KBM-7 (cell line): Measurements from ENCODE around the gene WFIKKN2.
A peak's percentile ranks its signal among the peaks of the same experiment; 100 is the strongest.

Source experiments
- DNase-seq: peaks from one replicate; pipeline ENCODE4 v3.0.0-alpha.2; 2015
- in situ Hi-C: fragments of 300-500 bp; cut with MboI; formaldehyde crosslinking; loops from 2 replicates; pipeline ENCODE4 v1.14.3; 2020; ENCODE audit warnings: low sequenced_read_pairs, low pct_unique_long_range_greater_than_20kb, mixed read lengths

Gene WFIKKN2

DNA sequence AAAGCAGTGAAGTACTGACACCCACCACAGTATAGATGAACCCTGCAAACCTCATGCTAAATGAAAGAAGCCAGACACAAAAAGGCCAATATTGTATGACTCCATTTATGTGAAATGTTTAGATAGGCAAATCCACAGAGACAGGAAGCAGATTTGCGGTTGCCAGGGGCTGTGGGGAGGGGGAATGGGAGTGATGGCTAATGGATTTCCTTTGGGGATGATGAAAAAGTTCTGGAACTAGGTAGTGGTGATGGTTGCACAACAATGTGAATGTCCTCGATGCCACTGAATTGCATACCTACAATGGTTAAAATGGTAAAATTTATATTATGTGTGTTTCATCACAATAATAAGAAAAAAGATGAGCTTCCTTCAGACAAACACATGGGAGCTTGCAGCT lies 28.4 kb upstream of the WFIKKN2 start:
- in situ Hi-C loops, result no loop called here
- DNase-seq, result no peak

DNA sequence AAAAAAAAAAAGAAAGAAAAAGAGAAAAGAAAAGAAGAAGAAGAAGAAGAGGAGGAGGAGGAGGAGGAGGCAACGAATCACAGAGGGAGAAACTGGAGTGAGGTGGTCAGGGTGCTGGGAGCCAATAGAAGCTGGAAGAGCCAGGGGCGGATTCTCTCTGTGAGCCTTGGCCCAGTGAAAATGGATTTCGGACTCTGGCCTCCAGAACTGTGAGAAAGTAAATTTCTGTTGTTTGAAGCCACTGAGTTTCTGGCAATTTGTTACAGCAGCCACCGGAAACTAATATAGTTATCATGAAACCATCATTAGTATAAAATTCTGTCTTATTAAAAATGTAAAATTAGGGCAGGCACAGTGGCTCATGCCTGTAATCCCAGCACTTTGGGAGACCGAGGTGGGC lies 27.7 kb upstream of the WFIKKN2 start:
- DNase-seq, result no peak
- in situ Hi-C loops, result no loop called here

DNA sequence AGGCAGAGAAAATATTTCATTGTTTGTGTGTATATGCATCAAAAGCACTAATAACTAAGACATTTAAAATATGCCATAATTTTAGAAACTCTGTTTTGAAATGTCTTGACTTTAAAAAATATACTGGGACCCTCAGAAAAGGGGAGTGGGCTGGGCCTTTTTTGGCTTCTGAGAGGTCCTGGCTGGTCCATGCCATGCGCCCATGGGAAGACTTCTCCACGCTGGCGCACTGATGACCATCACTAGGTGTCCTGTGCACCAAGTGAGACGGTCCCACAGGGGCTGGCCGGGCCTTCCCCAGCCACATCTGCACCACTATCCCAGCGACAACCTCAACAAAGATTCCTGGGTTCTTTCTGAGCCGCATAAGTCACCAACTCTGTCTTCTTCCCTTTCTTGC lies 27.0 kb upstream of the WFIKKN2 start:
- in situ Hi-C loops, result no loop called here
- DNase-seq, result no peak

DNA sequence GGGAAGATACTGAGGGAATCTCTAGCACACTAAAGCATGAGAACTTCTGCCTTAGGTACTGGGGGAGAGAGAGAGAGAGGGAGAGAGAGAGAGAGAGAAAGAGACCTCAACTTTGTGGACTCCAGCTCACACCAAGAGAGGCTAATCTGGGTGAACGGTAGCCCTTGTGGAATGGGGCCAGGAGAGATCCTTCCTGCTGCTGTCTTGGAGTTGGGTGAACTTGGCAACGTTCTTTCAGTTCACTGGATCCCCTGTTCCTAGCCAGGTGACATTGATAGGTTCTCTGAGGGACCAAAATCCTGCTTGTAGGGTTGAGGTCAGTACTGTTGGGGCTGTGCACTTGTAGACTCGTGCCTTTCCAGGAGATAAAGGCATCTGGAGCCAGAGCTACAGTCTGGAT lies 26.5 kb upstream of the WFIKKN2 start:
- in situ Hi-C loops, result no loop called here
- no peak for DNase-seq

DNA sequence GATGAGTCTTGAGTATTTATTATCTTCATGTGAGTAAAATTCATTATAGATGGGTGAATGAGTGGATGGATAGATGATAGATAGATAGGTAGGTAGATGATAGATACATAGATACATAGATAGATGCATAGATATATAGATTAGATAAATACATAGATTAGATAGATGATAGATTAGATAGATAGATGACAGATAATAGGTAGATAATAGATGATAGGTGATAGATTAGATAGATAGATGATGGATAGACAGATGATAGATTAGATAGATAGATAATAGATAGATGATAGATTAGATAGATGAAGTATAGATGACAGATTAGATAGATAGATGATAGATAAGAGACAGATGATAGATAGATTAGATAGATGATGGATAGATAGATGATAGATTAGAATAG lies 21.8 kb upstream of the WFIKKN2 start:
- in situ Hi-C loops, result no loop called here
- DNase-seq, result no peak

DNA sequence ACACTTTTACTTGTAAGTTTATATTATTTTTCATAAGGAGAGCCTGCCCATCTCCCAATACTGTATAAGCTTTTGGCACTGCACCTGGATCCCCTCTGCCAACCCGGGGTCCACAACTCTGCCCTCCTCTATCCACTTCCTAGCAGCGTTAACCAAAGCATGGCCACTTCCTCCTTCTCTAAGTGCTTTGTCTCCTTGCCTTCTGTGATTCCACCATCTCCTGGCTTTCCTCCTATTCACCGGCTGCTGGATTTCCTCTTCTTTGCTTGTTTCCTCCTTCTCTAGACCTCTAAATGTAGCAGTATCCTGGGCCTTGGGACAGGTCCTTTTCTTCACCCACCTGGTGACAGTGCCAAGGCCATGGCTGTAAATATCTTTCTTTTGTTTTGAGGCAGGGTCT lies 20.0 kb upstream of the WFIKKN2 start:
- DNase-seq, result peak; percentile 54
- in situ Hi-C loops, result no loop called here

DNA sequence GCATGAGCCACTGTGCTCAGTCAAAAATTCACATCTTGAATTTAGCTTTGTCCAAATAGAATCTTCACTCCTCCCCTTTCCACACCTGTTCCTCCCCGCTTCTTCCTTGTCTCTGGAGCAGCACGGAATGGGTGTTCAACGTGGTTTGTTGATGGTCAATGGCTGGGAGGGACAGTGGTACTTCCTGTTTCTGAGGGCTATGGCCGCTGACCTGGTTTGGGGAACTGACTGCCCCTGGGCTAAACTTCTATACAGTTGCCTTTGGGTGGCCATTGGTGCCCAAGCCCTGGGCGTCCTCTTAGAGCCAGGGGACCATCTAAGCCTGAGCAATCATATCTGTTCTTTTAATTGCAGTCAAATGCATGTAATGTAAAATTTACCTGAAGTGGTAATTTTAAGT lies 19.1 kb upstream of the WFIKKN2 start:
- in situ Hi-C loops, result no loop called here
- no peak for DNase-seq

DNA sequence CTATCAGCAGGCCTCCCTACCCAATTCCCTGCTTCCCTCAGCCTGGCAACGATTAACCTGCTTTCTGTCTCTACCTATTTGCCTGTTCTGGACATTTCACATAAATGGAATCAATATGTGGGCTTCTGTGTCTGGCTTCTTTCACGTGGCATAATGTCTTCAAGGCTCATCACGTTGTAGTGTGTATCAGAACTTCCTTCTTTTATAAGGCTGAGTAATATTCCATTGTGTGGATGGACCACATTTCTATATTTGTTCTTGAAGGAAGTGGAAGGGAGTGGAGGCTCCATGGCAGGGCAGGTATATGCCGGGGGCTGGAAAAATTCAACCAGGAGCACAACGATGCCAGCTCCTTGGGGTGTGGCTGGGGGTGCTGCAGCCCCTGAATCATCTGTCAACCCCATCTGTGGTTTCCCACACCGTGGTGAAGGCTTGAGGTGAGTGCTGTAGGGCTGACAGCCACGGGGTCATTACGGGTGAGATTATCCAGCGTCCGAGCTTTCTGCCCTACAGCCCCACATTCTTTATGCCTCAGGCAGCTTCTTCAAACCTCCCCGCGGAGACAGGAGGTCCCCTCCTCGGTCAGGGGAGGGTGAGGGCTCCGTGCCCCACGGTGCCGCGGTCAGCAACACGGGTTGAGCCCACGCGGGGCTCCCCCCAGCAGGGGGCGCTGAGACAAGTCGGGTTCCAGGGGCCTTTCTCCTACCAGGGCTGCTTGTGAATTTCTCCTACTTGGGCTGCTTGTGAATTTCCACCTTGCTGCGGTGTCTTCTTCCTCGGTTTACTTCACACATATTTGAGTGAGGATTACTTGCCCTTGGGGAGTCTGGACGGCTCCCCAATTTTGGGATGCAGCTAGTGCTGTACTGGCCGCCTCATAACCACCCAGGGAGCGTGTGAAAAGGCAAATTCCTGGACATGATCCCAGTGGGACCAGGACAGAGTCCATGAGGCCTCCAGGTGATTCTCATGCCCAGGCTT lies 18.3 kb upstream of the WFIKKN2 start:
- in situ Hi-C loops, result no loop called here
- peak; percentile 47 for DNase-seq

DNA sequence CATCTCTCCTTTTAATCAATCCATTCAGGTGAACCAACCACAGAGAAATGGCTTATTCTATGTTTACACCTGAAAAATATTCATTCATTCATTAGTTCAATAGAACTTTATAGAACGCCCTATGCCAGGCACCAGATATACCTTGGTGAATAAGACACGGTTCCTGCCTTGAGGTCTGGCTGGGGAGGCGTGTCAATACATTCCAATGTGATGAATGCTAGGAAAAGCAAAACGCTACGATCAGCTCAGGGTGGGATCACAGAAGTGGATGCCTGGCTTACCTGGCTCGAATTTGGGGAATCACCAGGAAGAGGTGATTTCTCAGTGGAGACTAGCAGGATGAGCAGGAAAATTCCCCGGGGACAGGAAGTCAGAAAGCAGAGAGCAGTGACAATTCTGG lies 17.5 kb upstream of the WFIKKN2 start:
- in situ Hi-C loops, result no loop called here
- no peak for DNase-seq

DNA sequence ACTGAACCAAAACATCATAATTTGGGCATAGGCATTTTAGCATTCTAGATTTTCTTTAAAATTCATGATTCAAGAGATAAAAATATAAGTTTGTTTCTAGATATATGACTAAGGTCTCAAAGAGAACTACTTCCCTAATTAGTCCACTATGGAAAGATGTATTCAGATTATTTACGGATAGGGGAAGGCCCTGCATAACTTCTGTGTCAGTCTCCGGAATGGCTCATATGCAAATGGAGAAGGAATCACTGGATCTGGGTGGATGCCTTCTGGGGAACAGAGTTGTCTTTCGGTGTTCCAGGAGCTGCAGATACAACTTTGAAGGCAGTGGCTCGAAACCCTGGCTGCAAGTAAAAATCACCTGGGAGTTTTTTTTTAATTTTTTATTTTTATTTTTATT lies 17.1 kb upstream of the WFIKKN2 start:
- in situ Hi-C loops, result no loop called here
- DNase-seq, result no peak

DNA sequence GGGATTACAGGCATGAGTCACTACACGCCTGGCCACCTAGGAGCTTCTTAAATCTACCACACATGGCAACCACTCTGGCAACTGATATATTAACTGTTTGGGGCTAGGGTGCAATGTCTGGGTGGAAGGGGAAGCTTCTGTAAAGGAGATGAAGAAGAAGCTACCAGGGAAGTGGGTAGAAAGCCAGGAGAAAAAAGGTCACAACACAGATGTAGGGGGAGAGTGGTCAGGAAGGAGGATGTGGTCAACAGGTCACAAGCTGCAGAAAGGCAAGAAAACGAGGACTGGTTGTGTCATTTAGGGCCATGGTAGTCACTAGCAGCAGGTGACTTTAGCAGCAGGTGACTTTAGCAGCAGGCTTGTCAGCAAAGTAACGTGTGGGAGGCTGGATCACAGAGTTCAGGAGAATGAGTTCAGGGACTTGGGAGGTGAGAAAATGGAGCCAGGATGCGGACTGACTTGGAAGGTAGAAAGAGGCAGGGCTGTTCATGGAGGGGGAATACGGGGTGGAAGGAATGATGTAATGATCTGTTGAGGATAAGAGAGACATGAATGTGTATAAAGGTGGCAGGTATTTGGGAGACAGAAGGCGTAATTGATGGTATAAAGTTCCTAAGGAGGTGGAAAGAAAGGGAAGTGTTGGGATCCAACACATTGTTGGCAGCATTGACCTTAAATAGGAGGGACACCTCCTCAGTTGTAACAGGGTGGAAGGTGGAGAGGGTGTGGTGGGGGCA lies 16.3 kb upstream of the WFIKKN2 start:
- in situ Hi-C loops, result no loop called here

DNA sequence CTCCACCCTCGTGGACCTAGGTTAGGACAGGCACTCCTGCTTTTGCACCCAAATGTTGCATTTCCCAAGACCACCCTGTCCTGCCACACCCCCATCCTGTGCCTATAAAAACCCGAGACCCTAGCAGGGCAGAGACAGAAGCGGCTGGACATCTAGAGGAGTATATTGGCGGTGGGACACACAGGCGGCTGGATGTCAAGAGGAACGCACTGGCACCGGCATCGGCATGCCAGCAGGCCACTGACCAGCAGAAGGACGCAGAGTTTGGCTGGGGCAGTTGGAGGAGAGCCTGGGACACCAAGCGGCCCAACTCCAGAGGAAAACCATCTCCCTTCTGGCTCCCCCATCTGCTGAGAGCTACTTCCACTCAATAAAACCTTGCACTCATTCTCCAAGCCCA lies 14.7 kb upstream of the WFIKKN2 start:
- DNase-seq, result no peak
- in situ Hi-C loops, result no loop called here

More for the DNA sequence above, 16.3 kb upstream of the WFIKKN2 start:
- peak; percentile 34 for DNase-seq

DNA sequence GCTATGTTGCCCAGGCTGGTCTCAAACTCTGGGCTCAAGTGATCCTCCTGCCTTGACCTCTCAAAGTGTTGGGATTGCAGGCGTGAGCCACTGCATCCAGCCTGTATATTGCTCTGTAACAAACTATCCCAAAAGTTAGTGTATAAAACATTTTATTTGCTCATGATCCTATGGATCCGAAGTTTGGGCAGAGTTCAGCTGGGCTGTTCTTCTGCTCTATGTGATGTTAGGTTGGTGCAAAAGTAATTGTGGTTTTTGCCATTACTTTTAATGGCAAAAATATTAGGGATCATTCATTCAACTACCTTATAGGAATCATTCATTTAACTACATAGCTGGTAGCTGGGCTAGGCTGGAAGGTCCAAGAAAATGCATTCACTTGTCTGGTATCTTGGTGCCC lies 12.8 kb upstream of the WFIKKN2 start:
- in situ Hi-C loops, result no loop called here
- DNase-seq, result no peak

DNA sequence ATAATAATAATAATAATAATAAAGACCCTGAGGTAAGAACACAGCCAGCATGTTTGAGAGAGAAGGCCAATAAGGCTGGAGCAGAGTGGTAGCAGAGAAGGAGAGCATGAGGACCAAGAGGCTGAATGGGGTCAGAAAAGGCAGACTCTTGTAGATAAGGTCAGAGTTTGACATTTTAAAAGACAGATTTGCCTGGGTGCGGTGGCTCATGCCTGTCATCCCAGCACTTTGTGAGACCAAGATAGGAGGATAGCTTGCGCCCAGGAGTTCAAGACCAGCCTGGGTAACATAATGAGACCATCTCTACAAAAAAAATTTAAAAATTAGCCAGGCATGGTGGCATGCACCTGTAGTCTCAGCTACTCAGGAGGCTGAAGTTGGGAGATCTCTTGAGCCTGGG lies 11.0 kb upstream of the WFIKKN2 start:
- in situ Hi-C loops, result no loop called here
- DNase-seq, result no peak

DNA sequence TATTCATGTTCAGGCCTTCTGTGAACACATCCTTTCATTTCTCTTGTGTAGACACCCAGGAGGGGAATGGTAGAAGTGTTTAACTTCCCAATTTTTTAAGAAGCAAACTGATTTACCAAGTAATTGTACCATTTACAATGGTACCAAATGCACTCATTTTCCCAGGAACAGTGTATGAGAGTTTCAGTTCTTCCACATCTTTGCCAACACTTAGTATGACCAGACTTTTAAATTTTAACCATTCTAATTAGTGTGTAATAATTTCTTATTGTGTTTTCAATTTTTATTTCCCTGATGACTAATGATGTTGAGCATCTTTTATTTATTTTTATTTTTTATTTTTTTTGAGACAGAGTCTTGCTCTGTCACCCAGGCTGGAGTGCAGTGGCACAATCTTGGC lies 10.2 kb upstream of the WFIKKN2 start:
- no peak for DNase-seq
- in situ Hi-C loops, result no loop called here

DNA sequence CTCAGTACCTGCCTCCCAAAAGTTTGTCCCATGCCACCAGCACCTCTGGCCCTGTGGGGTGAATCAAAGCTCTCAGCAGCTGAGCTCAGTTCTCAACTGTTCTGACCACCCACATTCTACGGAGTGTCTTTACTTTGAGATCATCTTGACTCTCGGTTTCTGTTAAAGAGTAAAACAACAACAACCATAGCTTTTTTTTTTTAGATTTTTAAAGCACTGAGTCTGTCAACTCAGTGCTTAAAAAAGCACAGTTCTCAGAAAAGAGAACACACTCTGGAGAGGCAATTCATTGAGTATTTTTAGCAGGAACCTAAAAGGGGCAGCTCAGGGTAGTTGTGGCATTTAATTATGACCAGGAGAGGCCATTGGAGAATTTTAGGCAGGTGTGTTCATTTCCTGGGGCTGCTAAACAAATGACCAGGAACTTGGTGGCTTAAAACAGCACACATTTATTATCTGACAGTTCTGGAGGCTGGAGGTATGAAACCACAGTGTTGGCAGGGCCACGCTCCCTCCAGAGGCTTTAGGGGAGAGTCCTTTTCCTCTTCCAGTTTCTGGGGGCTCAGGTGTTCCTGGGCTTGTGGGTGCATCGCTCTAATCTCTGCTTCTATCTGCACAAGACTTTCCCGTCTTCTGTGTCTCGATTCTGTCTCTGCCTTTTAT lies 6.7 kb upstream of the WFIKKN2 start:
- in situ Hi-C loops, result no loop called here
- DNase-seq, result peak; percentile 54

DNA sequence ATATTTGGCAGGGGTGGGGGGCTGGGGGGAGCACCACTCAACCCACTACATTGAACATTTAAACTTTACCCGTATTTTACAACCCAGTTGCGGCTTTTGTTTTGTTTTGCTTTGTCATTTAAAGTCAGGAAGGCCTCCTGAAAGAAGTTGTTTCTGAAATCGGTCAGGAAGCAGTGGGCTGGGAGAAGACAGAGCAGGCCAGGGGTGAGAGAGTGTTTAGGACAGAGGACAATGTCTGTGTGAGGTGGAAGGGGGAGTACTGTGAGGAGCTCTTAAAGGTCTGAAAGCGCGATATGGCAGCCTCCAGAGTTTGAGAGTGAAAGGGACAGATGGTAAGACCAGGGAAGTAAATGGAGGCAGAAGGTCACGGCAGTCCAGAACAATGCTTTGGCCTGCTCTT lies 6.1 kb upstream of the WFIKKN2 start:
- no peak for DNase-seq
- in situ Hi-C loops, result no loop called here

DNA sequence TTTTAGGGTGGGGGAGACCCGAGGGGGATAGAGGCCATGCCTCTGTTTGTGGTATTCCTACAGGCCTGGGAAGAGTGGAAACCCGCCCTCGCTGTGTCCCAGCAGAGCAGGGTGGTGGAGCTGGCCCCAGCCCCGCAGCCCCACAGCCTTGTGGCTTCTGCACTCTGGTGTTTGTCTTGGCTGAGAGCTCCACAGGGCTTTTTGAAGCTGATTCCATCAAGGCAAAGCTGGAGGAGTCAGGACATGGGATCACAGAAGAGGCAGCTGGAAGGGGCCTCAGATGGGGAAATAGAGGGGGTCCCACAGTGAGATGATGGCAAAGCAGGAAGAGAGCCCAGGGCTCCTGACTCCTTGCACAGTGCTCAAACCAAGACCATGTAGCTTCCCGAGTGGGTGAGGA lies 5.0 kb upstream of the WFIKKN2 start:
- in situ Hi-C loops, result no loop called here
- no peak for DNase-seq

DNA sequence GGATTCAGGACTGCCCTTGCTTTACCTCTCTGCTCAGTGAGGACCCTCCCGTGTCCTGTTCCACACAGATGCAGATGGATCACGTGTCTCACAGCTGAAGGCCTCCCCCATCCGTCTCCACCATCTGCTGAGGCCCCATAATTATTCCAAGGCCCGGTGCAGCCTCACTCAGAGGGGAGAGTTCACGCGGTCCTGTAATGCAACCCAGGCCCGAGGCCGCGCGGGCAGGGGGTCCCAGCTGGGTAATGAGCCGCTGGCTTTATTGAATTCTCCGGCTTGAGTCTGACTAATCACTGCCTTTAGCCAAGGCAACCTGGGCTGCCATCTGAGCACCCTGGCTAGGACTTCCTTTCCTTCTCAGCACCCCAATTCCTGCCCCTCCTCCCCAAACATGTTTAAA lies 4.4 kb upstream of the WFIKKN2 start:
- no peak for DNase-seq
- in situ Hi-C loops, result no loop called here

DNA sequence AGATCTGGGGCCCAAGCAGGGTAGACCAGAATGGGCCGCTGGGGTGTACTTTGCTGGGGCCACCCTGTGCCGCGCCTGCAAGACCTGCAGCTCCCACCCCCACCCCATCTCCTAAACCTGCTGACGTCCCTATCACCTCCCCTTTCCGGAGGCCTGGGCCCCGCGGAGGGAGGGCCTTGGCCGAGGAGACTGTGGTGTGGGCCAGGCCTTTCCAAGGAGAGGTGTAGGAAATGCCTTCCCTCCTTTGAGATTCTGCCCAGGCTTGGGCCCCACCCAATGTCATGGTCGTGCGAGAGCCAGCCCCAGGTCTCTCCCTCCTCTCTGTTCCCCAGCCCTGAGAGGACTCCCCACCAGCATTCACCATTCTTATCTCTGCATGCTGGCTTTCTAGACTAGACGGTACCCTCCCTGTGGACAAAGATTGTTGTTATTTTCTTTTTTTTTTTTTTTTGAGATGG lies 3.9 kb upstream of the WFIKKN2 start:
- DNase-seq, result no peak
- in situ Hi-C loops, result no loop called here
